Measurements from ENCODE around the gene PEAR1.

PEAR1 gene

GRCh38 chr1:156893048-156893953 is at the start of gene PEAR1:
TSS of gene PEAR1 (plus strand) at chr1:156893718. CDS start at chr1:156903927, 10,209 bp downstream.
- POLR2A ChIA-PET, result no interaction called here
- no peak for DNase-seq (ENCODE audit: extremely low spot score)
- CTCF ChIA-PET, result interaction anchor here (0.6 to 3.9 kb wide), 7 partner anchors 8 to 193 kb away, joined by 3 to 35 read pairs (median 5); no protein-coding TSS in a partner anchor
- TF ChIP-seq ELF4 (IDR thresholded peaks at IDR 0.05) (no peak), HDGF (IDR thresholded peaks at IDR 0.05; ENCODE audit: borderline replicate concordance) (no peak), SP1 (IDR thresholded peaks at IDR 0.05) (no peak), FOXA1 (IDR thresholded peaks at IDR 0.05) (no peak), LEF1 (IDR thresholded peaks at IDR 0.05; ENCODE audit: borderline replicate concordance) (no peak), TARDBP (IDR thresholded peaks at IDR 0.05) (no peak)

GRCh38 chr1:156844102-156844501 is 49.4 kb upstream of the PEAR1 start:
- TF ChIP-seq FOXM1 (IDR thresholded peaks at IDR 0.05; ENCODE audit: borderline replicate concordance) (no peak), BHLHE40 (IDR thresholded peaks at IDR 0.05; ENCODE audit: borderline replicate concordance) (no peak), PKNOX1 (IDR thresholded peaks at IDR 0.05) (no peak), CTBP1 (IDR thresholded peaks at IDR 0.05; ENCODE audit: borderline replicate concordance) (no peak), ELF4 (IDR thresholded peaks at IDR 0.05) (no peak), FOXK2 (IDR thresholded peaks at IDR 0.05) (no peak), LEF1 (IDR thresholded peaks at IDR 0.05; ENCODE audit: borderline replicate concordance) (no peak), ARNT (IDR thresholded peaks at IDR 0.05) (no peak), L3MBTL2 (conservative IDR thresholded peaks at IDR 0.05) (no peak), SUZ12 (IDR thresholded peaks at IDR 0.05) (no peak), ZNF384 (IDR thresholded peaks at IDR 0.05) (no peak), FOXA1 (IDR thresholded peaks at IDR 0.05) (no peak), TARDBP (IDR thresholded peaks at IDR 0.05) (no peak), NFRKB (IDR thresholded peaks at IDR 0.05) (no peak), HDGF (IDR thresholded peaks at IDR 0.05; ENCODE audit: borderline replicate concordance) (no peak), SP1 (IDR thresholded peaks at IDR 0.05) (no peak)
- POLR2A ChIA-PET, result no interaction called here
- DNase-seq (ENCODE audit: extremely low spot score), result no peak
- CTCF ChIA-PET, result interaction anchor here (1.1 kb wide), 1 partner anchor 46 kb away, joined by 5 read pairs; no protein-coding TSS in a partner anchor

GRCh38 chr1:156844638-156845037 is 48.9 kb upstream of the PEAR1 start:
- TF ChIP-seq ELF4 (IDR thresholded peaks at IDR 0.05) (no peak), FOXM1 (IDR thresholded peaks at IDR 0.05; ENCODE audit: borderline replicate concordance) (no peak), L3MBTL2 (conservative IDR thresholded peaks at IDR 0.05) (no peak), CTBP1 (IDR thresholded peaks at IDR 0.05; ENCODE audit: borderline replicate concordance) (no peak), ARNT (IDR thresholded peaks at IDR 0.05) (no peak), HDGF (IDR thresholded peaks at IDR 0.05; ENCODE audit: borderline replicate concordance) (no peak), PKNOX1 (IDR thresholded peaks at IDR 0.05) (no peak), BHLHE40 (IDR thresholded peaks at IDR 0.05; ENCODE audit: borderline replicate concordance) (no peak), ZNF384 (IDR thresholded peaks at IDR 0.05) (no peak), FOXA1 (IDR thresholded peaks at IDR 0.05) (no peak), NFRKB (IDR thresholded peaks at IDR 0.05) (no peak), FOXK2 (IDR thresholded peaks at IDR 0.05) (no peak), TARDBP (IDR thresholded peaks at IDR 0.05) (no peak), SUZ12 (IDR thresholded peaks at IDR 0.05) (no peak)

GRCh38 chr1:156845055-156845952 is 48.2 kb upstream of the PEAR1 start:
- POLR2A ChIA-PET, result no interaction called here
- CTCF ChIA-PET, result interaction anchor here (0.7 to 0.9 kb wide), 2 partner anchors 13 to 23 kb away, joined by 3 read pairs; no protein-coding TSS in a partner anchor
- TF ChIP-seq FOXA1 (IDR thresholded peaks at IDR 0.05), result no peak
- no peak for TF ChIP-seq TARDBP (IDR thresholded peaks at IDR 0.05)
- TF ChIP-seq ELF4 (IDR thresholded peaks at IDR 0.05), result no peak
- no peak for TF ChIP-seq CTBP1 (IDR thresholded peaks at IDR 0.05; ENCODE audit: borderline replicate concordance)
- no peak for TF ChIP-seq LEF1 (IDR thresholded peaks at IDR 0.05; ENCODE audit: borderline replicate concordance)
- no peak for DNase-seq (ENCODE audit: extremely low spot score)

More at GRCh38 chr1:156844638-156845037, 48.9 kb upstream of the PEAR1 start:
- no peak for DNase-seq (ENCODE audit: extremely low spot score)
- POLR2A ChIA-PET, result no interaction called here
- CTCF ChIA-PET, result no interaction called here

- POLR2A ChIA-PET, result no interaction called here
- no peak for TF ChIP-seq ELF4 (IDR thresholded peaks at IDR 0.05)
- no peak for TF ChIP-seq NFRKB (IDR thresholded peaks at IDR 0.05)
- TF ChIP-seq PKNOX1 (IDR thresholded peaks at IDR 0.05), result no peak
- no peak for TF ChIP-seq FOXA1 (IDR thresholded peaks at IDR 0.05)
- TF ChIP-seq CTBP1 (IDR thresholded peaks at IDR 0.05; ENCODE audit: borderline replicate concordance), result no peak
- no peak for TF ChIP-seq ZNF384 (IDR thresholded peaks at IDR 0.05)
- TF ChIP-seq ARNT (IDR thresholded peaks at IDR 0.05), result no peak
- no peak for TF ChIP-seq HDGF (IDR thresholded peaks at IDR 0.05; ENCODE audit: borderline replicate concordance)
- no peak for TF ChIP-seq LEF1 (IDR thresholded peaks at IDR 0.05; ENCODE audit: borderline replicate concordance)
- no peak for TF ChIP-seq BHLHE40 (IDR thresholded peaks at IDR 0.05; ENCODE audit: borderline replicate concordance)
- no peak for TF ChIP-seq TARDBP (IDR thresholded peaks at IDR 0.05)
- TF ChIP-seq FOXM1 (IDR thresholded peaks at IDR 0.05; ENCODE audit: borderline replicate concordance), result no peak
- TF ChIP-seq FOXK2 (IDR thresholded peaks at IDR 0.05), result no peak
- no peak for TF ChIP-seq SP1 (IDR thresholded peaks at IDR 0.05)
- TF ChIP-seq L3MBTL2 (conservative IDR thresholded peaks at IDR 0.05), result no peak
- TF ChIP-seq SUZ12 (IDR thresholded peaks at IDR 0.05), result no peak
- no peak for DNase-seq (ENCODE audit: extremely low spot score)
- CTCF ChIA-PET, result interaction anchor here (0.5 to 4.5 kb wide), 4 partner anchors 12 to 24 kb away, joined by 3 to 17 read pairs (median 4); partner anchors contain the start of gene NTRK1
These were observed 47.5 kb upstream of the PEAR1 start for GRCh38 chr1:156845953-156846545.
